Liver (tissue), 3 donors: ENCODE results near the gene CD52.

ENCODE experiments used
- EGR1 ChIP-seq, 2 donors: IDR thresholded peaks; 2 replicates each; pipeline ENCODE4 v1.6.1; 2016 to 2018; ENCODE audit warnings: antibody characterized with exemption in 2 of 2, low read depth in 2 of 2
- FOXA2 ChIP-seq: IDR thresholded peaks from 2 replicates; pipeline ENCODE4 v1.6.1; 2016; ENCODE audit warnings: antibody characterized with exemption
- GABPA ChIP-seq, 2 donors: IDR thresholded peaks in 1 of 2; conservative IDR thresholded peaks in 1 of 2; 2 replicates each; pipeline ENCODE4 v1.6.1; 2016; ENCODE audit warnings: antibody characterized with exemption in 2 of 2, mild to moderate bottlenecking in 1 of 2, moderate library complexity in 1 of 2
- HNF4A ChIP-seq, 2 donors: conservative IDR thresholded peaks; 2 replicates each; pipeline ENCODE4 v1.6.1; 2016; ENCODE audit warnings: antibody characterized with exemption in 2 of 2, mild to moderate bottlenecking in 2 of 2
- JUND ChIP-seq, 2 donors: IDR thresholded peaks; 2 replicates each; pipeline ENCODE4 v1.6.1; 2016; ENCODE audit warnings: antibody characterized with exemption in 2 of 2
- NR2F2 ChIP-seq: IDR thresholded peaks from 2 replicates; pipeline ENCODE4 v1.6.1; 2016; ENCODE audit warnings: antibody characterized with exemption
- RAD21 ChIP-seq, 2 donors: IDR thresholded peaks; 2 replicates each; pipeline ENCODE4 v1.6.1; 2016; ENCODE audit warnings: antibody characterized with exemption in 2 of 2, mild to moderate bottlenecking in 2 of 2
- SP1 ChIP-seq: IDR thresholded peaks from 2 replicates; pipeline ENCODE4 v1.6.1; 2018; ENCODE audit warnings: antibody characterized with exemption, mild to moderate bottlenecking
- TAF1 ChIP-seq: conservative IDR thresholded peaks from 2 replicates; pipeline ENCODE4 v1.6.1; 2016; ENCODE audit warnings: antibody characterized with exemption, mild to moderate bottlenecking
- YY1 ChIP-seq: IDR thresholded peaks from 2 replicates; pipeline ENCODE4 v1.6.1; 2016; ENCODE audit warnings: antibody characterized with exemption, mild to moderate bottlenecking
- TF ChIP-seq, protein P1 (sequence below): fragments of 150-350 bp; IDR thresholded peaks from 2 replicates; pipeline ENCODE4 v1.5.1; 2017; ENCODE audit warnings: improper control_type of control experiment, low read depth, low read length; ENCODE audit not compliant: missing input control
- TF ChIP-seq, protein P2 (sequence below): IDR thresholded peaks from 2 replicates; pipeline ENCODE4 v1.6.1; 2016; ENCODE audit warnings: antibody characterized with exemption, mild to moderate bottlenecking
- TF ChIP-seq, protein P3 (sequence below): IDR thresholded peaks from 2 replicates; pipeline ENCODE4 v1.6.1; 2016; ENCODE audit warnings: antibody characterized with exemption
- TF ChIP-seq, protein P4 (sequence below): IDR thresholded peaks from 2 replicates; pipeline ENCODE4 v1.6.1; 2016; ENCODE audit warnings: antibody characterized with exemption
- donor health status: healthy.
- donor health status: healthy.

DNA sequence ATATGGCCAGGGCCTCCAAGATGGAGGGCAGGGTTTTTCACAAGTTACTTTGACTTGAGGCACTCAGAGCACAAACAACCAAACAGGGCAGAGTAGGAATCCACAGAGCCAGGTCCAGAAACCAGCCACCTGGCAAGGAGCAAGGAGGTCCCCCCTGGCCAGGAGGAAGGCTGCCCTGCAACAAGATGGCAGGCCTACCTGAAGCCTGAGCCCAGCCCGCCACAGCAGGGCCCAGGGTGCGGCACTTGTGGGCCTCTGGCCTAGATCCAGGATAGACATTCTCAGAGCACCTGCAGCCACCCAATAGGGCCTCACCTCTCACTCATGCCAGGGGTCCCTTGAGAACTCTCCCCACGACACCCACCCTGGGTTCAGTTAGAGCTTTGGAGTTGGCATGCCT, 26.3 kb upstream of the CD52 start:
- TF ChIP-seq TAF1 (no peak), YY1 (no peak), RAD21 (IDR thresholded peaks at IDR 0.05) (no peak), EGR1 (IDR thresholded peaks at IDR 0.05; ENCODE audit: low read depth in 2 of 2) (no peak), JUND (IDR thresholded peaks at IDR 0.05) (no peak), NR2F2 (no peak), GABPA (IDR thresholded peaks at IDR 0.05 in 1 of 2, conservative IDR thresholded peaks at IDR 0.05 in 1 of 2) (no peak), SP1 (no peak), FOXA2 (no peak), HNF4A (conservative IDR thresholded peaks at IDR 0.05) (no peak)
- TF ChIP-seq, protein P1, sequence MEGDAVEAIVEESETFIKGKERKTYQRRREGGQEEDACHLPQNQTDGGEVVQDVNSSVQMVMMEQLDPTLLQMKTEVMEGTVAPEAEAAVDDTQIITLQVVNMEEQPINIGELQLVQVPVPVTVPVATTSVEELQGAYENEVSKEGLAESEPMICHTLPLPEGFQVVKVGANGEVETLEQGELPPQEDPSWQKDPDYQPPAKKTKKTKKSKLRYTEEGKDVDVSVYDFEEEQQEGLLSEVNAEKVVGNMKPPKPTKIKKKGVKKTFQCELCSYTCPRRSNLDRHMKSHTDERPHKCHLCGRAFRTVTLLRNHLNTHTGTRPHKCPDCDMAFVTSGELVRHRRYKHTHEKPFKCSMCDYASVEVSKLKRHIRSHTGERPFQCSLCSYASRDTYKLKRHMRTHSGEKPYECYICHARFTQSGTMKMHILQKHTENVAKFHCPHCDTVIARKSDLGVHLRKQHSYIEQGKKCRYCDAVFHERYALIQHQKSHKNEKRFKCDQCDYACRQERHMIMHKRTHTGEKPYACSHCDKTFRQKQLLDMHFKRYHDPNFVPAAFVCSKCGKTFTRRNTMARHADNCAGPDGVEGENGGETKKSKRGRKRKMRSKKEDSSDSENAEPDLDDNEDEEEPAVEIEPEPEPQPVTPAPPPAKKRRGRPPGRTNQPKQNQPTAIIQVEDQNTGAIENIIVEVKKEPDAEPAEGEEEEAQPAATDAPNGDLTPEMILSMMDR = no peak
- TF ChIP-seq, protein P2, sequence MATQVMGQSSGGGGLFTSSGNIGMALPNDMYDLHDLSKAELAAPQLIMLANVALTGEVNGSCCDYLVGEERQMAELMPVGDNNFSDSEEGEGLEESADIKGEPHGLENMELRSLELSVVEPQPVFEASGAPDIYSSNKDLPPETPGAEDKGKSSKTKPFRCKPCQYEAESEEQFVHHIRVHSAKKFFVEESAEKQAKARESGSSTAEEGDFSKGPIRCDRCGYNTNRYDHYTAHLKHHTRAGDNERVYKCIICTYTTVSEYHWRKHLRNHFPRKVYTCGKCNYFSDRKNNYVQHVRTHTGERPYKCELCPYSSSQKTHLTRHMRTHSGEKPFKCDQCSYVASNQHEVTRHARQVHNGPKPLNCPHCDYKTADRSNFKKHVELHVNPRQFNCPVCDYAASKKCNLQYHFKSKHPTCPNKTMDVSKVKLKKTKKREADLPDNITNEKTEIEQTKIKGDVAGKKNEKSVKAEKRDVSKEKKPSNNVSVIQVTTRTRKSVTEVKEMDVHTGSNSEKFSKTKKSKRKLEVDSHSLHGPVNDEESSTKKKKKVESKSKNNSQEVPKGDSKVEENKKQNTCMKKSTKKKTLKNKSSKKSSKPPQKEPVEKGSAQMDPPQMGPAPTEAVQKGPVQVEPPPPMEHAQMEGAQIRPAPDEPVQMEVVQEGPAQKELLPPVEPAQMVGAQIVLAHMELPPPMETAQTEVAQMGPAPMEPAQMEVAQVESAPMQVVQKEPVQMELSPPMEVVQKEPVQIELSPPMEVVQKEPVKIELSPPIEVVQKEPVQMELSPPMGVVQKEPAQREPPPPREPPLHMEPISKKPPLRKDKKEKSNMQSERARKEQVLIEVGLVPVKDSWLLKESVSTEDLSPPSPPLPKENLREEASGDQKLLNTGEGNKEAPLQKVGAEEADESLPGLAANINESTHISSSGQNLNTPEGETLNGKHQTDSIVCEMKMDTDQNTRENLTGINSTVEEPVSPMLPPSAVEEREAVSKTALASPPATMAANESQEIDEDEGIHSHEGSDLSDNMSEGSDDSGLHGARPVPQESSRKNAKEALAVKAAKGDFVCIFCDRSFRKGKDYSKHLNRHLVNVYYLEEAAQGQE = no peak
- TF ChIP-seq, protein P3, sequence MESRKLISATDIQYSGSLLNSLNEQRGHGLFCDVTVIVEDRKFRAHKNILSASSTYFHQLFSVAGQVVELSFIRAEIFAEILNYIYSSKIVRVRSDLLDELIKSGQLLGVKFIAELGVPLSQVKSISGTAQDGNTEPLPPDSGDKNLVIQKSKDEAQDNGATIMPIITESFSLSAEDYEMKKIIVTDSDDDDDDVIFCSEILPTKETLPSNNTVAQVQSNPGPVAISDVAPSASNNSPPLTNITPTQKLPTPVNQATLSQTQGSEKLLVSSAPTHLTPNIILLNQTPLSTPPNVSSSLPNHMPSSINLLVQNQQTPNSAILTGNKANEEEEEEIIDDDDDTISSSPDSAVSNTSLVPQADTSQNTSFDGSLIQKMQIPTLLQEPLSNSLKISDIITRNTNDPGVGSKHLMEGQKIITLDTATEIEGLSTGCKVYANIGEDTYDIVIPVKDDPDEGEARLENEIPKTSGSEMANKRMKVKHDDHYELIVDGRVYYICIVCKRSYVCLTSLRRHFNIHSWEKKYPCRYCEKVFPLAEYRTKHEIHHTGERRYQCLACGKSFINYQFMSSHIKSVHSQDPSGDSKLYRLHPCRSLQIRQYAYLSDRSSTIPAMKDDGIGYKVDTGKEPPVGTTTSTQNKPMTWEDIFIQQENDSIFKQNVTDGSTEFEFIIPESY = no peak
- TF ChIP-seq, protein P4, sequence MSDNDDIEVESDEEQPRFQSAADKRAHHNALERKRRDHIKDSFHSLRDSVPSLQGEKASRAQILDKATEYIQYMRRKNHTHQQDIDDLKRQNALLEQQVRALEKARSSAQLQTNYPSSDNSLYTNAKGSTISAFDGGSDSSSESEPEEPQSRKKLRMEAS = no peak
